WTC11 (cell line): ENCODE measurements around the gene KSR2. TPM values are rescaled to one million over a fixed set of nuclear protein-coding genes. Genes with fewer than 3 reads are reported as not detected.

Source experiments
- ATAC-seq: fragments of 200-7000 bp; cut with Tn5 transposase; 2 replicates; pipeline ENCODE4 v1.10.0; 2021; ENCODE audit warnings: mild to moderate bottlenecking, moderate library complexity
- CTCF ChIA-PET: fragments of 300-600 bp; sonication (Branson Sonifier 250); formaldehyde crosslinking; loops from one replicate; lab custom pipeline; 2021; ENCODE audit warnings: antibody characterized with exemption; lab: Charles Lee
- POLR2A ChIA-PET: fragments of 350-600 bp; sonication (Branson Sonifier 250); formaldehyde crosslinking; loops from one replicate; lab custom pipeline; 2021; ENCODE audit warnings: antibody characterized with exemption; lab: Charles Lee
- DNase-seq: peaks from one replicate; pipeline ENCODE4 v3.0.0; 2021; ENCODE audit warnings: low spot score
- H3K27ac Mint-ChIP-seq: 2 replicates; pipeline ENCODE4 v1.8.0; 2021; ENCODE audit warnings: mixed read lengths
- H3K27me3 Mint-ChIP-seq: 2 replicates; pipeline ENCODE4 v1.8.0; 2021; ENCODE audit warnings: low read depth, mild to moderate bottlenecking, moderate library complexity, mixed read lengths
- H3K36me3 Mint-ChIP-seq: 2 replicates; pipeline ENCODE4 v1.8.0; 2021; ENCODE audit warnings: mixed read lengths
- H3K4me1 Mint-ChIP-seq: 2 replicates; pipeline ENCODE4 v1.8.0; 2022; ENCODE audit warnings: mixed read lengths
- H3K4me3 Mint-ChIP-seq: 2 replicates; pipeline ENCODE4 v1.8.0; 2021; ENCODE audit warnings: mild to moderate bottlenecking, moderate library complexity, mixed read lengths
- H3K9me3 Mint-ChIP-seq: 2 replicates; pipeline ENCODE4 v1.8.0; 2021; ENCODE audit warnings: mixed read lengths
- AFF4 ChIP-seq: sonication (generic); formaldehyde crosslinking; IDR thresholded peaks from 2 replicates; pipeline ENCODE4 v1.8.1; 2023; ENCODE audit warnings: mild to moderate bottlenecking, missing genetic modification reagents, borderline replicate concordance
- AR ChIP-seq: fragments of 250-450 bp; sonication (Bioruptor Pico); IDR thresholded peaks from 2 replicates; pipeline ENCODE4 v1.9.0; 2021; ENCODE audit warnings: mild to moderate bottlenecking
- CBFB ChIP-seq: sonication (generic); formaldehyde crosslinking; IDR thresholded peaks from 2 replicates; pipeline ENCODE4 v1.8.1; 2022; ENCODE audit warnings: mild to moderate bottlenecking, low read depth, missing genetic modification reagents
- CREB1 ChIP-seq: sonication (generic); formaldehyde crosslinking; IDR thresholded peaks from 2 replicates; pipeline ENCODE4 v1.8.0; 2023; ENCODE audit warnings: mild to moderate bottlenecking, missing genetic modification reagents
- ESRRA ChIP-seq: sonication (generic); formaldehyde crosslinking; IDR thresholded peaks from 2 replicates; pipeline ENCODE4 v1.8.1; 2022; ENCODE audit warnings: mild to moderate bottlenecking, missing genetic modification reagents, borderline replicate concordance
- GTF2I ChIP-seq: fragments of 250-450 bp; sonication (Bioruptor Pico); conservative IDR thresholded peaks from 2 replicates; pipeline ENCODE4 v1.4.0; 2021; ENCODE audit warnings: mild to moderate bottlenecking
- PRRX2 ChIP-seq: fragments of 250-450 bp; sonication (Bioruptor Pico); IDR thresholded peaks from 2 replicates; pipeline ENCODE4 v1.8.0; 2021; ENCODE audit warnings: mild to moderate bottlenecking
- TEAD1 ChIP-seq: sonication (generic); formaldehyde crosslinking; IDR thresholded peaks from 2 replicates; pipeline ENCODE4 v1.8.0; 2022; ENCODE audit warnings: mild to moderate bottlenecking, missing genetic modification reagents
- ZNF425 ChIP-seq: fragments of 250-450 bp; sonication (Bioruptor Pico); conservative IDR thresholded peaks from 2 replicates; pipeline ENCODE4 v1.9.0; 2021; ENCODE audit warnings: mild to moderate bottlenecking
- ZNF532 ChIP-seq: fragments of 250-450 bp; sonication (Bioruptor Pico); IDR thresholded peaks from 2 replicates; pipeline ENCODE4 v1.9.0; 2021; ENCODE audit warnings: mild to moderate bottlenecking, borderline replicate concordance
- total RNA-seq: library from RNA; stranded (reverse); gene quantifications from 3 replicates; pipeline ENCODE4 v1.2.3, GENCODE V29; 2021
- TF ChIP-seq, protein P1 (sequence below): fragments of 250-450 bp; sonication (Bioruptor Pico); IDR thresholded peaks from 2 replicates; pipeline ENCODE4 v1.9.0; 2021; ENCODE audit warnings: moderate library complexity, mild to moderate bottlenecking, inconsistent platforms, borderline replicate concordance
- TF ChIP-seq, protein P2 (sequence below): fragments of 250-450 bp; sonication (Bioruptor Pico); IDR thresholded peaks from 2 replicates; pipeline ENCODE4 v1.8.0; 2021; ENCODE audit warnings: mild to moderate bottlenecking
- TF ChIP-seq, protein P3 (sequence below): sonication (generic); formaldehyde crosslinking; IDR thresholded peaks from 2 replicates; pipeline ENCODE4 v1.8.1; 2023; ENCODE audit warnings: mild to moderate bottlenecking, missing genetic modification reagents, moderate library complexity

Gene KSR2
- total RNA-seq, 1 experiment from 2014 or later = 2.4 TPM

DNA sequence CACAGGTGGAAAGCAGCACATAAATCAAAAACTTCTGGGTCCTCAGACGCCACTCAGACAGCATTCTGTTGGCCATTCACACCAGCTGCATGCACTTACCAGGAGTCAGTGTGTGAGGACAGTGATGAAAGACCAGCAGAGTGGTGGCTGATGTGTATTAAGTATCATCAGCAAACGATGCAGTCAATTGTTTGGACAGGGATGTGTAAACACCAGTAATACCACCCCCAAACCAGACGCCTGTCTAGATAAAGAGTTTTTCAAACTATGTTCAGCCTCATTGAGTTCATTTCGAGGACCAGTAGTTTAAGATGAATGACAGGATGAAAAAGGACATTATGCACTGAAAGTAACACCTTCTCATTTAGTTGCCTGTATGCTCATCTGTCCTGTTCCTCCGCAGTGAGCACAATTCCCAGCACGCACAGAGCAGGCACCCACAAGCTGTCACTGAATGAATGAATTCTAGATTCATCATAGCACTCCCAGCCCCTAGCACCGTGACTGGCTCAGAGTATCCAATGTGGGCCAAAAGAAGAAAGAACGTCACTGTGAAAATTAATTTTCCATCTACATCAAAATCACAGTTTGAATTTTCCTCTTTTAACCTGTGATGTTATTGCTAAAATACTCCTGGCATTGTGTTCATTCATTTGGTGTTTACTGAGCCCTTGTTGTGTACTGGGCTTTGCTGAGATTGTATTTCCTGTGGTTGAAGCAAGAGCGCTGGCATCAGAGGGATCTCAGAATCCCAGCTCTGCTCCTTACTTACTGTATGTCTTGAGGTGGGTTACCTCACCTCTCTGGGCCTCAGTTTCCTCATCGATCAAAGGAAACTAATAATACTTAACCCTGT lies 482.6 kb downstream of the KSR2 start (continued):
- TF ChIP-seq ZNF532 (CRISPR knock-in tag) (no peak), TEAD1 (CRISPR knock-in tag) (no peak)
- TF ChIP-seq, protein P1, sequence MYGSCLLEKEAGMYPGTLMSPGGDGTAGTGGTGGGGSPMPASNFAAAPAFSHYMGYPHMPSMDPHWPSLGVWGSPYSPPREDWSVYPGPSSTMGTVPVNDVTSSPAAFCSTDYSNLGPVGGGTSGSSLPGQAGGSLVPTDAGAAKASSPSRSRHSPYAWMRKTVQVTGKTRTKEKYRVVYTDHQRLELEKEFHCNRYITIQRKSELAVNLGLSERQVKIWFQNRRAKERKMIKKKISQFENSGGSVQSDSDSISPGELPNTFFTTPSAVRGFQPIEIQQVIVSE = no peak

DNA sequence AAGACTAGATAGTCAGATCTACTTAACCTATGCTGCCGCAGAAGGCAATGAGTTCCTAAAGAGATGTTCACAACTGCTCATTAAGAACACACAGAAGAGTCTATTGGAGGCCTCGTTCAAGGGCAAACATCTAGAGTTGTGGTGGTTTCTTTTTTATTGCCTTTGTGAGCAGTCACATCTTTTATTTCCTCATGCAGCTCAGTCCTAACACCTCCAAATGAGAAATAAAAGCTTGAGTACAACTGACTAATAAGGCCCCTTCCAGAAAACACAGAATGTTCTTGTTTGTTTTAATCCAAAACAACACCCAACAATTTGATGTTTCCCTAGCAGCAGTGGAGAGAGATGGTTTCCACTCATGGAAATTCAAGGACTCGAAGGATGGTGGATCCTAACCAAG lies 483.9 kb downstream of the KSR2 start:
- ChIA-PET CTCF (no interaction called here), POLR2A (no interaction called here)
- Mint-ChIP-seq H3K4me1 (0 out of 2 replicates have a peak, but pooled peaks cover 4% of the 10 kb centered on the region), H3K9me3 (no peaks in the 10 kb centered on the region), H3K4me3 (no peak overlapping the region), H3K27me3 (no peaks in the 10 kb centered on the region; the same call in 1 of the 2 replicates), H3K27ac (no peak overlapping the region), H3K36me3 (no peaks in the 10 kb centered on the region)
- no peak for TF ChIP-seq GTF2I
- no peak for TF ChIP-seq CREB1 (CRISPR knock-in tag)
- TF ChIP-seq ESRRA (CRISPR knock-in tag) = no peak
- TF ChIP-seq, protein P1 = no peak
- TF ChIP-seq, protein P2, sequence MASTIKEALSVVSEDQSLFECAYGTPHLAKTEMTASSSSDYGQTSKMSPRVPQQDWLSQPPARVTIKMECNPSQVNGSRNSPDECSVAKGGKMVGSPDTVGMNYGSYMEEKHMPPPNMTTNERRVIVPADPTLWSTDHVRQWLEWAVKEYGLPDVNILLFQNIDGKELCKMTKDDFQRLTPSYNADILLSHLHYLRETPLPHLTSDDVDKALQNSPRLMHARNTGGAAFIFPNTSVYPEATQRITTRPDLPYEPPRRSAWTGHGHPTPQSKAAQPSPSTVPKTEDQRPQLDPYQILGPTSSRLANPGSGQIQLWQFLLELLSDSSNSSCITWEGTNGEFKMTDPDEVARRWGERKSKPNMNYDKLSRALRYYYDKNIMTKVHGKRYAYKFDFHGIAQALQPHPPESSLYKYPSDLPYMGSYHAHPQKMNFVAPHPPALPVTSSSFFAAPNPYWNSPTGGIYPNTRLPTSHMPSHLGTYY (CRISPR knock-in tag) = no peak
- no peak for TF ChIP-seq AFF4 (CRISPR knock-in tag)
- no peak for ATAC-seq
- no peak for DNase-seq

DNA sequence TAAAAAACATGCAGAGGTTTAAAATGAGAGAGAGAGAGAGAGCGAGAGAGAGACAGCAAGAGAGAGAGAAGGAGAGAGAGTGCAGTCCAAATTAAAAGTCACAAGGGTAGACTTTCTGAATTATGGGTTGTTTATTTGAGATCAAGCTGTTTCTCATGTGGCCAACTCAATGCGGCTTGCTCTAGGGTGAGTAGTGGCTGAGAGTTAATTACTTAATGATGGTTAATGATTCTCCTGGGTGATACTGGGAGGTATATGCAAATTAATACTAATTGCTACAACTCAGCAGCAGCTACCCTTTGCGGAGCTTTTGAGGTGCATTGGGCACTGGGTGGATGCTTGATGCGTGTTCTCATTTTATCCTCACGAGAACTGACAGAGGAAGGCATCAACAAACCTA lies 485.3 kb downstream of the KSR2 start:
- DNase-seq = no peak
- Mint-ChIP-seq H3K27ac (no peak overlapping the region), H3K9me3 (no peaks in the 10 kb centered on the region), H3K4me3 (no peak overlapping the region), H3K4me1 (0 out of 2 replicates have a peak, but pooled peaks cover 4% of the 10 kb centered on the region), H3K27me3 (no peaks in the 10 kb centered on the region), H3K36me3 (no peaks in the 10 kb centered on the region)
- ATAC-seq = no peak
- ChIA-PET CTCF (interaction anchor here (1.4 kb wide), 1 partner anchor 13 kb away, joined by 7 read pairs; no protein-coding TSS in a partner anchor), POLR2A (no interaction called here)
- TF ChIP-seq AR (CRISPR knock-in tag) (no peak), ZNF425 (CRISPR knock-in tag) (no peak), PRRX2 (CRISPR knock-in tag) (no peak), CBFB (no peak)
- TF ChIP-seq, protein P3, sequence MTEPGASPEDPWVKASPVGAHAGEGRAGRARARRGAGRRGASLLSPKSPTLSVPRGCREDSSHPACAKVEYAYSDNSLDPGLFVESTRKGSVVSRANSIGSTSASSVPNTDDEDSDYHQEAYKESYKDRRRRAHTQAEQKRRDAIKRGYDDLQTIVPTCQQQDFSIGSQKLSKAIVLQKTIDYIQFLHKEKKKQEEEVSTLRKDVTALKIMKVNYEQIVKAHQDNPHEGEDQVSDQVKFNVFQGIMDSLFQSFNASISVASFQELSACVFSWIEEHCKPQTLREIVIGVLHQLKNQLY (CRISPR knock-in tag) = no peak
